Activated CD4-positive, alpha-beta T cell treated with anti-CD3 and anti-CD28 coated beads for 4 hours (primary cell): ENCODE results near the gene AIMP2.
A peak's percentile ranks its signal among the peaks of the same experiment; 100 is the strongest.
"Not testable (repeated sequence)": the region's sequence is repeated elsewhere in the genome, so short reads cannot be mapped to it uniquely, and the experiment has no call there.

Source experiments
- DNase-seq, 2 donors: peaks; one replicate each; pipeline ENCODE4 v3.0.0-alpha.2; 2020

Gene AIMP2

GRCh38 chr7:6008668-6009611 is at the start of gene AIMP2, which contains the start of gene PMS2:
AIMP2 (plus strand) TSS chr7:6009272; CDS start chr7:6009364, 92 bp downstream.
PMS2 (minus strand) TSS chr7:6009049; CDS start chr7:6009019, 30 bp downstream.
- peak; percentile 94 to 97 for DNase-seq

GRCh38 chr7:5963205-5963604 is 45.9 kb upstream of the AIMP2 start:
- DNase-seq = not testable (repeated sequence)

- not testable (repeated sequence) for DNase-seq
Observed at GRCh38 chr7:5963810-5964209, 45.3 kb upstream of the AIMP2 start.

- DNase-seq = not testable (repeated sequence)
Observed at GRCh38 chr7:5970347-5970911, 38.6 kb upstream of the AIMP2 start, which contains the start of gene RSPH10B. RSPH10B (minus strand) TSS chr7:5970689; CDS start chr7:5967116, 3,573 bp downstream.

GRCh38 chr7:5973580-5973979 is 35.5 kb upstream of the AIMP2 start:
- not testable (repeated sequence) for DNase-seq

- not testable (repeated sequence) for DNase-seq
Observed at GRCh38 chr7:5979680-5980314, 29.3 kb upstream of the AIMP2 start.

- not testable (repeated sequence) for DNase-seq
Observed at GRCh38 chr7:5987061-5987460, 22.0 kb upstream of the AIMP2 start.

GRCh38 chr7:5997210-5997808 is 11.8 kb upstream of the AIMP2 start:
- peak; percentile 48 to 57 for DNase-seq

- DNase-seq = no peak
Observed at GRCh38 chr7:6007386-6007785, 1.7 kb upstream of the AIMP2 start.

- DNase-seq = not testable (repeated sequence)
Observed at GRCh38 chr7:6007835-6008590, 1.1 kb upstream of the AIMP2 start.

GRCh38 chr7:6010370-6010769 is 1.3 kb downstream of the AIMP2 start:
- not testable (repeated sequence) for DNase-seq

GRCh38 chr7:6011541-6011940 is 2.5 kb downstream of the AIMP2 start:
- DNase-seq = no peak

GRCh38 chr7:6012355-6013104 is 3.5 kb downstream of the AIMP2 start:
- no peak for DNase-seq

GRCh38 chr7:6015917-6016652 is 7.0 kb downstream of the AIMP2 start:
- no peak for DNase-seq

GRCh38 chr7:6016653-6016966 is 7.5 kb downstream of the AIMP2 start:
- no peak for DNase-seq

- DNase-seq = no peak
Observed at GRCh38 chr7:6020371-6021286, 11.6 kb downstream of the AIMP2 start.

GRCh38 chr7:6022707-6023106 is 13.6 kb downstream of the AIMP2 start:
- DNase-seq = no peak

GRCh38 chr7:6023974-6024435 is 14.9 kb downstream of the AIMP2 start:
- no peak for DNase-seq

GRCh38 chr7:6026011-6026819 is 17.1 kb downstream of the AIMP2 start:
- DNase-seq = peak; percentile 60
